GM18508 (cell line): Measurements from ENCODE around the gene THY1.
"Not testable (repeated sequence)": the region's sequence is repeated elsewhere in the genome, so short reads cannot be mapped to it uniquely, and the experiment has no call there.

Experiments used
- ATAC-seq: cut with Tn5 transposase; IDR thresholded peaks from one replicate; pipeline ENCODE4 v1.9.1; 2021; ENCODE audit warnings: moderate number of reproducible peaks; ENCODE audit not compliant: insufficient read depth, unreplicated experiment

THY1 gene

DNA sequence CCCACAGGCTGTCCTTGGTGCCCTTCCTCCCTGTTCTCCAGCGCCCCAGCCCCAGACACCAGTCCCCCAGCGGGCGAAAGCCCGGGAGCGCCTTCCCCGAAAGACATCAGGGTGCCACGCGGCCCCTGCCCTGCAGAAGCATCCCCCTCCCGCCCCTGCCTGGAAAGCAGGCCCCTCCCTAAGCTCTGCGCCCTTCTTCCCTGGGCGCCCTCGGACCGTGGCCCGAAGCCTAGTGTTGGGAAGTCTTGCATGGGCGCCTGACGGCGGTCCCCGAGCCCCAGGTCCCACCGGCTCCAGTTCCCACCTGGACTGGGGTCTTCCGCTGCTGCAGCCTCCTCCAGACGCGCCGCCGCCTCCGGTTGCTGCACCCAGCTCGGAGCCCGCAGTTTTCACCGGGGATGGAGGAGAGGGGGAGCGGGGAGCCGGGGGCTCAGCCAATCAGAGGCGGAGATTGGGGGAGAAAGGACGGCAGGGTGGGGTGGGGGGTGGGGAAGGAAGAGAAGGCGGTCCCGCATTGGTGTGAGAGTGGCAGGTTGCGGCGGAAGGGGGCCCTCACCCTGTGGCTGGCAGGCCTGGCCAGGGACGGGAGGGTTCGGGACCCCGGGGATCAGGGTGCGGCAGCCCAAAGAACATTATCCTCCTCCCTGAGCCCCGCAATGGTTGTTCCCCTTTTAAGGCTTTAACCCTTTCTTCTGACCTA, at the start of gene THY1:
TSS of gene THY1 (minus strand) at position 364 of the 700 bp plus-strand sequence. CDS start 2,267 bp downstream, outside the sequence.
- ATAC-seq, result no peak

DNA sequence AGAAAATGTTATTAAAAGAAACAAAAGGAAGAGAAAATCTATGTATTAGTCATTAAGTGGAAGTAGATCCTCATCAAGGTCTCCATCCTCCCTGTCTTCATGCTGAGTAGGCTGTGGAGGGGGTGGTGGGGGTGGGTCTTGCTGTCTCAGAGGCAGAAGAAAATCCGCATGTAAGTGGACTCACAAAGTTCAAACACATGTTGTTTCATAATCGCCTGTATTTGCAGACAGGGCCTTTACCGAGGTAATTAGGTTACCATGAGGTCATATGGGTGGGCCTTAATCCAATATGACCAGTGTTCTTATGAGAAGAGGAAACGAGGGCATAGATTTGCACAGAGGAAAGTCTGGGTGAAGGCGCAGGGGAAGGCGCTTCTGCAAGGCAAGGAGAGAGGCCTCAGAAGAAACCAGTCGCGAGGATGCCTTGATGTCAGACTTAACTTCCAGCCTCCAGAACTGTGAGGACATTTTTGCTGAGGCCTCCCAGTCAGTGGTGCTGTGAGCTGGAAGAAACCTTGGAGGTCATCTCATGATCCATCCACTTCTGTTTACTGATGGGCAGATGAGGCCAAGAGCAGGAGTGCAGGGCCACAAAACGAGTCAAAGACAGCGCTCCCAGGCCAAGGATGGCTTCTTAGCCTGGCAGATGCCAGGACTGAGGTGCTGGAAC, 49.3 kb upstream of the THY1 start:
- ATAC-seq, result no peak

DNA sequence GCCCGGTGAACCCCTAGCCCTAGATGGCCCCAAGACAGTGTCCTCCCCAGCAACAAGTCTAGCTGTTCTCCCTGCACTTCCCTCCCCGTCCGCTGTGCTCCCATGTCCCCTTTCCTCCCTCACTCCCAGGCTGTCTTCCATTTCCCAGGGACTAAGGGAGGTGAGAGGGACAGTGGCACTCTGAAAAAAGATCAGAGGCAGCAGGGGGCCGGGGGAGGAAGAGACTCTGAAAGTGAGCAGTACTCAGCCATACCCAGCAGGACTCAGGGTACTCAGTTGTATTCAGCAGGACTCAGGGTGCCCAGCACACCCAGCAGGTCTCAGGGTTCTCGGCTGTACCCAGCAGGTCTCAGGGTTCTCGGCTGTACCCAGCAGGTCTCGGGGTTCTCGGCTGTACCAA, 48.4 kb upstream of the THY1 start:
- ATAC-seq, result no peak

GRCh38 chr11:119470317-119471291, 47.6 kb upstream of the THY1 start:
- no peak for ATAC-seq

GRCh38 chr11:119469506-119469905, 46.5 kb upstream of the THY1 start:
- no peak for ATAC-seq

DNA sequence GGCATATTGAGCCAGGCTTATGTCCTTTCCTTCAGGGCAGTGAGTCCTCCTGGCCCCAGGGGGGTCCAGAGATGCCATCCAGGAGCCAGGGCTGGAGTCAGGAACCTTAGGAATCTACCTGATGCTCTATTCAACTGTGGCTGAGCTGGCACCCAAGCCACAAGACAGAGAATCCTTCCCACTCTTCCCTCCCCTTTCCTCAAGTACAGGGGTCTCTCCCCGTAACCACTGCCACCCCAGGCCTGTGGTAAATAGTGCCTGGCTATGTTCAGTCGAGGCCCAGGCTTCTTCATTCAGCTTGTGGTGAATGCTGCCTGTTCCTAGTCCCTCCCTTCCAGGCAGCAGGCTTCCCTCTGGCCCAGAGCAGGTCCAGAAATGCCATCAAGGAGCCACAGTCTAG, 45.5 kb upstream of the THY1 start:
- ATAC-seq, result no peak

DNA sequence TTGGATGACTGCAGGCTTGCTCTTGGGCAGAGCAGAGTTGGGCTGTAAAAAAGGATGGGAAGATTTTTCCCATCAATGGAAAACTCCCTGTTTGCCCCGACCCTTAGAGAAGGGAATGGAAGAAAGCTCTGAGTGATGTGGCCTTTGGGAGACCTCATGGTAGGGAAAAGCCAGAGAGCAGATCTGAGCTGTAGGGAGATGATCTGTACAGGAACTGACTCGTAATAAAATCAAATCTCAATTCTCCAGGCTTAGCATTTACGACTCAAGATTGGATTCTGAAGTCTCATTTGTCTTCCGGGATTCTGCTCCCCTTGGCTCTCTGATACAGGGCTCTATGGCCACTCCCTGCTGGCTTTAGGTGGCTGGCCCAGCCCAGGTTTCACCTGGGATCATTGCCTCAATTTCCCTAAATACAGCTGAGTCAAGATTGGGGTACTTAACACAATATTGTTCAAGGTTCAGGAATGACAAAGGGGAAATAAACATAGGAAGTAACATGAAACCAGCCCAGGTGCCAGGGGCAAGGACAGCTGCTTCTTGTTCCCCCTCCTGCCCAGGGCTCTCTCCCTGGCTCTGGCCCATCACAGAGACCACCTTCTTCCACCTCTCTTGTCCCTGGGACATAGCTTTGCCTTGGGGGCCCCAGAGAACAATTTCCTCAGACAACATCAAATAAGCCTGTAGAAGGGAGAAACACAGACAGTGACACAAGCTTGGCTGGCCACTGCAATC, 38.4 kb upstream of the THY1 start:
- no peak for ATAC-seq

DNA sequence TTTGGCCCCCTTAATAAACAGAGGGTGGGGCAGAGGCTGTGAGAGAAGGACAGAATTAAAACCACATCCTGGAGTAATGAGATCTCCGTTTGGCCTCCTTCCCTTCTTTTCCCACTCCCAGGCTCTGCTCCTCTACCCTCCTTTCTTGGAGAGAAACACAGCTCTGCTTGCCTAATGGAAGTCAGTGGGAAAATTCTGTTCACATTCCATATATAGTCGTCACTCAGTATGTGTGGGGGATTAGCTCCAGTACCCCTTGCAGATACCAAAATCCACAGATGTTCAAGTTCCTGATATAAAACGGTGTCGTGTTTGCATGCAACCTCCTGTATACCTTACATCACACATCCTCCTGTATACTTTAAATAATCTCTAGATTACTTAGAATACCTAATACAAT, 37.6 kb upstream of the THY1 start:
- no peak for ATAC-seq

- ATAC-seq, result no peak
These were observed 37.1 kb upstream of the THY1 start for GRCh38 chr11:119460097-119460496.

- ATAC-seq, result no peak
These were observed 36.5 kb upstream of the THY1 start for GRCh38 chr11:119459293-119459976.

- not testable (repeated sequence) for ATAC-seq
These were observed 32.7 kb upstream of the THY1 start for GRCh38 chr11:119455708-119456107.

DNA sequence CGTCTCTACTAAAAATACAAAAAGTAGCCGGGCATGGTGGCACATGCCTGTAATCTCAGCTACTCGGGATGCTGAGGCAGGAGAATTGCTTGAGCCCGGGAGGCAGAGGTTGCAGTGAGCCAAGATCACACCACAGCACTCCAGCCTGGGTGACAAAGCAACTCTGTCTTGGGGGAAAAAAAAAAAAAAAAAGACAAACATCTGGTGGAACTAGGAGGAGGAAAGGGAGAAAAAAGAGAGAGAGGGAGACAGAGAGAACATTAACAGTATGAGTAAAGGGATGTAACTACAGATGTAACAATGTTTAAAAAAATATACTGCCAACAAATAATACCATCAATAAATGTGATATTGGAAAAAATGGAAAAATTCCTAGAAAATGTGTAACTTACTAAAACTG, 32.3 kb upstream of the THY1 start:
- not testable (repeated sequence) for ATAC-seq

DNA sequence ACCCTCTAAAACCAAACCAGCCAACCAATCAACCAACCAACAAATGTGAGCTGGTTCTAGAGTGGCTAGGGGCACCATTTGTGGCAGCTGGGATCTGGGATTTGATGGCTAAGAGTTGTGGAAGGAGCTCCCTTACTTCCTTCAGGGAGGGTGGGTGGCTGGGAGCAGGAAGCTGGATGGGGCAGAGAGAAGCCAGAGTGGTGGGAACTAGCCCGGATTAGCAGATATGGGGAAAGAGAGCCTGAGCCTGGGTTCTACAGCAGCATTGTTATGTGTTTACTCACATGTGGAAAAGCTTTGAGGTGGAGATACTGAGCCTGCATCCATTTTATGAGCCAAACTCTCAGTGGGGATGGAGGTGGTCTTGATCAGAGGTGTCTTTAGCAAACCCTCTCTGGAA, 30.9 kb upstream of the THY1 start:
- no peak for ATAC-seq

- ATAC-seq, result no peak
These were observed 27.8 kb upstream of the THY1 start for GRCh38 chr11:119450590-119451326.

DNA sequence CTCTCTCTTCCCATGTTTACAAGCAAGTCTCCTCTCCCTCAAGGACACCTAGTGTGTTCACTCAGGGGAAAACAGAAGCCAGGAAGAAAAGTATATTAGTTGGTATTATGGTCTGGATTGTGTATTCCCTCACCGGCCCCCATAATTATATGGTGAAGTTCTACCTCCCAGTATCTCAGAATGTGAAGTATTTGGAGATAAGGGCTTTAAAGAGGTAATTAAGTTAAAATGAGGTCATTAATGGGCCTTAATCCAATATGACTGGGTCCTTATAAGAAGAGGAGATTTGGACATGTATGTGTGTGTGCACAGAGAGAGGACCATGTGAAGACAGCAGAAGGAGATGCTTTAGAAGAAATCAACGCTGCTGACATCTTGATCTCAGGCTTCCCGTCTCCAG, 26.5 kb upstream of the THY1 start:
- ATAC-seq, result no peak

DNA sequence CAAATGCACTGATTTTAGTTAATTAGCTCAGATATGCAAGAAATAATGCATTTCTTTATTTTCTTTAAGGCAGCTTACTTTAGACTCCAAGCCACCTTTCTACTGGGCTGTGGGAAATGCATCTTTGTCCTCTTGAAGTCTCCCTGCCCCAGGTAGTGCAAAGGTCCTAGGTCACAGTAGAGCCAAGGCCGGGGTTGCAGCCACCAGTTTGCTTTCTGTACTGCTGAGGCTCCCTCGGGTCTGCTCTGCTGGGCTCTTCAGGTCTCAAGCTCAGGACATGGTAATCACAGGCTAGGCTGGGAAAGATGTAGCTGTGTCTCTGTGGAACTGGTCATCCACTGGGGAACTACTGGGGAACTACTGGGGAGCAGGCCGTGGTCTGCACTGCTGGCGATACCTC, 25.4 kb upstream of the THY1 start:
- no peak for ATAC-seq

- no peak for ATAC-seq
These were observed 24.8 kb upstream of the THY1 start for GRCh38 chr11:119447664-119448242.

- ATAC-seq, result no peak
These were observed 24.1 kb upstream of the THY1 start for GRCh38 chr11:119446871-119447663.
